Naive B cell (primary cell): Measurements from ENCODE around the gene MAT2A. TPM values are rescaled to one million over a fixed set of nuclear protein-coding genes. Genes with fewer than 3 reads are reported as not detected.

Experiments used
- ATAC-seq, 2 donors: fragments of 150-1000 bp; cut with Tn5 transposase; 2 replicates each; pipeline ENCODE4 v1.10.0; 2021; ENCODE audit warnings: low read depth in 2 of 2, mild to moderate bottlenecking in 2 of 2, moderate library complexity in 2 of 2
- DNase-seq: peaks from one replicate; pipeline ENCODE4 v3.0.0; 2022
- H3K27ac Mint-ChIP-seq, 6 donors: one replicate each; pipeline ENCODE4 v1.8.0; 2020 to 2022; ENCODE audit warnings: mild to moderate bottlenecking in 6 of 6, mixed read lengths in 6 of 6, moderate library complexity in 5 of 6, inconsistent platforms in 2 of 6
- H3K27me3 Mint-ChIP-seq, 3 donors: one replicate each; pipeline ENCODE4 v1.8.0; 2021 to 2022; ENCODE audit warnings: mixed read lengths in 3 of 3, mild to moderate bottlenecking in 1 of 3
- H3K36me3 Mint-ChIP-seq, 2 donors: one replicate each; pipeline ENCODE4 v1.8.0; 2020 to 2022; ENCODE audit warnings: mixed read lengths in 2 of 2, inconsistent platforms in 1 of 2, mild to moderate bottlenecking in 1 of 2
- H3K4me1 Mint-ChIP-seq, 3 donors: one replicate each; pipeline ENCODE4 v1.8.0; 2020 to 2022; ENCODE audit warnings: mixed read lengths in 3 of 3, inconsistent platforms in 1 of 3, mild to moderate bottlenecking in 1 of 3, moderate library complexity in 1 of 3
- H3K4me3 Mint-ChIP-seq, 8 donors: one replicate each; pipeline ENCODE4 v1.8.0; 2020 to 2022; ENCODE audit warnings: mild to moderate bottlenecking in 8 of 8, mixed read lengths in 8 of 8, moderate library complexity in 8 of 8, inconsistent platforms in 2 of 8
- H3K9me3 Mint-ChIP-seq, 7 donors: one replicate each; pipeline ENCODE4 v1.8.0; 2020 to 2022; ENCODE audit warnings: mixed read lengths in 7 of 7, mild to moderate bottlenecking in 5 of 7, inconsistent platforms in 2 of 7, moderate library complexity in 1 of 7
- polyA plus RNA-seq, 6 donors: library from polyadenylated mRNA; unstranded; fragments of 300-500 nt; fragmentation: Illumina TruSeq; gene quantifications; one replicate each; pipeline ENCODE4 v1.2.3, GENCODE V29; 2021; ENCODE audit warnings: low read depth in 6 of 6

The MAT2A gene
- polyA plus RNA-seq: 10 to 100 TPM; 78.7 to 99.4 (median 93.4) TPM

DNA sequence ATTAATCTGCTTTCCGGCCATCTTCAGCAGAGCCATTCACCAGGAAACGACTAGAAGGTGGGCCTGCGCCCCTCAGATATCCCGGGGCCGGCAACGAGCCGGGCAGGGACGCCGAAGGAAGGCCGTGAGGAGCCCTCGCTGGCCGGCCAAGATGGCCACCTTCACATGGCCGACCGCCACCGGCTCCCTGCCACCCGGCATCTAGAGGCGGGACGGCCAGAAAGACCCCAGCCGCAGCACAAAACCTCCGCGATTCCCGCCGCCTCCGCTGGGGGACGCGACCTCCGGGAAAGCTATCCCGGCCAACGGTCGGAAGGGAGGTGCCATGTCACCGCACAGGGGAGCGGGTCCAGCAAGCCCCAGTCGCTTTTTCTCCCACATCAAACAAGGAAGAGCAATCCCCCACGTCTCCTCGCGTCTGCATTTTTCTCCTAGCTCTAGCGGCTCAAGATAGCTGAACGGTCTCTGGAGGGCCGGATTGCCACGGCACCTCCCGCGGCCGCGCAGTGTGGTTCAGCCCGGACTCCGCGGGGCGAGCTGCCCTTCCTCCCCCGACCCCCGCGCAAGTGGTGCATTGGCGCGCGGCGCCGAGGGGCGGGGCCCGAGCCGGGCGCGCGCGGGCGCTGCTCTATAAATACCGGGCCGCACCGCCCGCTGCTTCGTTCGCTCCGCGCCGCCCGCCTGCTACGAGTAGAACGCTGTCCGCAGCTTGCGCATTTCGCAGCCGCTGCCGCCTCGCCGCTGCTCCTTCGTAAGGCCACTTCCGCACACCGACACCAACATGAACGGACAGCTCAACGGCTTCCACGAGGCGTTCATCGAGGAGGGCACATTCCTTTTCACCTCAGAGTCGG is at the start of gene MAT2A:
MAT2A (plus strand) TSS at position 662 of the 854 bp plus-strand sequence; CDS start at position 782, 120 bp downstream.
- Mint-ChIP-seq H3K27ac (peak within 1 kb of the TSS; percentile 91 to 98 (median 96)), H3K4me1 (peaks cover 26 to 36% (median 27%) of the 10 kb centered on the region in 3 donors), H3K9me3 (no peaks in the 10 kb centered on the region), H3K27me3 (no peaks in the 10 kb centered on the region), H3K36me3 (peaks cover 8 to 14% of the 10 kb centered on the region in 2 donors), H3K4me3 (peak within 1 kb of the TSS; percentile 87 to 98 (median 96))
- peak; percentile 91 for DNase-seq
- ATAC-seq: peak; percentile 76 to 77

- no peak overlapping the region for H3K4me3 Mint-ChIP-seq
- H3K36me3 Mint-ChIP-seq: peaks cover 0 to 8% of the 10 kb centered on the region in 2 donors
- DNase-seq: no peak
- H3K4me1 Mint-ChIP-seq: peaks cover 4 to 10% (median 5%) of the 10 kb centered on the region in 3 donors
- H3K27ac Mint-ChIP-seq: peak overlapping the region in 1 of 6 donors; percentile 40
- no peak for ATAC-seq
- H3K9me3 Mint-ChIP-seq: peaks cover 4 to 14% (median 8%) of the 10 kb centered on the region in 7 donors
- no peaks in the 10 kb centered on the region for H3K27me3 Mint-ChIP-seq
Measured at GRCh38 chr2:85490861-85491755, 47.9 kb upstream of the MAT2A start.

DNA sequence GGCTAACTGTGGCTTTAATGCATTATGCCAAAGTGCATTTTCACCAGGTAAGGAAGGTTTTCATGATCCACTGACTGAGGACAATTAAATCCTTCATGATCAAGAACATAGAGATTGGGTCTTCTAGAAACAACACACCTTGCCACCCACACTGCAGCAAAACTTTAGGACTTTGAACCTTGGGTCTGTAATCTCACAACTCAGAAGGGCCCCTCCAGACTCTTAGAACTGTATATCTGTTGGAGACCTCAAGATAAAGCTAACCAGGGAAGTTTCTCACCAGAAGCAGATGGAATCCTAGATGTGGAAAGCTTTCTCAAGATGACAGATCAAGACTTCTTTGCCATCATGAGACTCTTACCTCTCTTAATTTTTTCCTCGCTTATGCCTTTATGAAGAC is 42.5 kb upstream of the MAT2A start:
- ATAC-seq (no peak), DNase-seq (no peak)
- Mint-ChIP-seq H3K4me1 (peaks cover 16 to 24% (median 23%) of the 10 kb centered on the region in 3 donors), H3K9me3 (peaks cover 0 to 1% (median 0%) of the 10 kb centered on the region in 7 donors), H3K27ac (no peak overlapping the region), H3K36me3 (peaks cover 0 to under 1% of the 10 kb centered on the region in 2 donors), H3K27me3 (no peaks in the 10 kb centered on the region), H3K4me3 (no peak overlapping the region)

GRCh38 chr2:85497944-85498630 is 40.9 kb upstream of the MAT2A start:
- H3K27me3 Mint-ChIP-seq: no peaks in the 10 kb centered on the region
- no peak for ATAC-seq
- peaks cover 16 to 28% (median 27%) of the 10 kb centered on the region in 3 donors for H3K4me1 Mint-ChIP-seq
- no peaks in the 10 kb centered on the region for H3K36me3 Mint-ChIP-seq
- no peaks in the 10 kb centered on the region for H3K9me3 Mint-ChIP-seq
- H3K27ac Mint-ChIP-seq: no peak overlapping the region
- no peak for DNase-seq
- no peak overlapping the region for H3K4me3 Mint-ChIP-seq

- DNase-seq: no peak
- H3K27ac Mint-ChIP-seq: no peak overlapping the region
- no peak overlapping the region for H3K4me3 Mint-ChIP-seq
- H3K4me1 Mint-ChIP-seq: peaks cover 12 to 22% (median 17%) of the 10 kb centered on the region in 3 donors
- no peaks in the 10 kb centered on the region for H3K36me3 Mint-ChIP-seq
- H3K9me3 Mint-ChIP-seq: no peaks in the 10 kb centered on the region
- peaks cover 0 to 6% (median 0%) of the 10 kb centered on the region in 3 donors for H3K27me3 Mint-ChIP-seq
- ATAC-seq: no peak
Measured at GRCh38 chr2:85501248-85501647, 37.7 kb upstream of the MAT2A start.

DNA sequence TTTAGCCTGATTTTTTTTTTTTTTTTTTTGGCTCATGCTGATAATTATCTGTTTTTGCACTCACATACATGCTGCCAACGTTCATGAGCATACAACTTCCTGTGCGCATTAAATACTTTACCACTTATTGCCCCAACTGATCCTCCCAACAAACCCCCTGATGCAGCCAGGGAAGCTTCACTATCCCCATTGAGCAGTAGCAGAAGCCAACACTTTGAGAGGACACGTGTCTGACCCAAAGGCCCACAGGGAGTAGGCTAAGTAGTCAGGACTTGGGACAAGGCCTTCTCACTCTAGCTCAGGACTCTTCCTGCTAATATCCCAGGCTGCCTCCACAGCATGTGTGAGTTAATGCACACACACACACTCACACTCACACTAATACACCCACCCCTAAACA is 36.2 kb upstream of the MAT2A start:
- Mint-ChIP-seq H3K9me3 (no peaks in the 10 kb centered on the region), H3K4me3 (no peak overlapping the region), H3K36me3 (no peaks in the 10 kb centered on the region), H3K27ac (peak overlapping the region in 1 of 6 donors; percentile 76), H3K4me1 (peaks cover 12 to 22% (median 17%) of the 10 kb centered on the region in 3 donors), H3K27me3 (peaks cover 0 to 6% (median 0%) of the 10 kb centered on the region in 3 donors)
- no peak for DNase-seq
- ATAC-seq: no peak

DNA sequence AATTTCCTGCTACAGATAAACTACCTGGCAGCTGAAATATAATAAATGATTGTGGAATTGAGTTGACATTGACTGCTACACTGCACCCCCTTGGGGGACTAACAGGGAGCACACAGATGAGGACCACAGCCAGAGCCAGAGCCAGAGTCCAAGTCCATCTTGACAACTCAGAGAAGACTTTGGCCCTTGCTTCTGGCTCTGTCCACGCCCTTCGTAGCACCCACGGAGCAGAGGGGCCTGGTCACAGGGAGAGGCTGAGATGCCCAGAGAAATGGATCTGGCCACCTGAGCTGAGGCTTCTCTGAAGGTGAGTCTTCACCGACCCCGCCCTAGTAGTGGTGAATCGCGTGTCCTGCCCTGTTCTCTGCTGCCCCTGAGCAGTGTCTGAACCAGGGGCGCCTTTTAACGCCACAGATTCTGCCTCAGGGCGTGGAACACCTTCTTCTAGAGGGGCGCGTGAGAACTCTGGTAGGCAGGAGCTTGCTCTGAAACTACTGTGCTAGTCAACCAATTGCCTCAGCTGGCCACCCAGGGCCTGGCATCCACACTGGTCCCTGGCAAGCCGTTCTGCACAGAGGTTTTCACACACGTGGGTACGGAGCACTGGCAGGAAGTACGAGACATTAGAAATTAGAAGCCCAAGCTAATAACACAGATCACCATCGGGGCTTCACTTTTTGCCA is 35.7 kb upstream of the MAT2A start:
- Mint-ChIP-seq H3K4me3 (no peak overlapping the region), H3K27ac (peak overlapping the region in 1 of 6 donors; percentile 76), H3K36me3 (no peaks in the 10 kb centered on the region), H3K4me1 (peaks cover 12 to 22% (median 17%) of the 10 kb centered on the region in 3 donors), H3K27me3 (peaks cover 0 to 6% (median 0%) of the 10 kb centered on the region in 3 donors), H3K9me3 (no peaks in the 10 kb centered on the region)
- no peak for DNase-seq
- ATAC-seq: no peak

DNA sequence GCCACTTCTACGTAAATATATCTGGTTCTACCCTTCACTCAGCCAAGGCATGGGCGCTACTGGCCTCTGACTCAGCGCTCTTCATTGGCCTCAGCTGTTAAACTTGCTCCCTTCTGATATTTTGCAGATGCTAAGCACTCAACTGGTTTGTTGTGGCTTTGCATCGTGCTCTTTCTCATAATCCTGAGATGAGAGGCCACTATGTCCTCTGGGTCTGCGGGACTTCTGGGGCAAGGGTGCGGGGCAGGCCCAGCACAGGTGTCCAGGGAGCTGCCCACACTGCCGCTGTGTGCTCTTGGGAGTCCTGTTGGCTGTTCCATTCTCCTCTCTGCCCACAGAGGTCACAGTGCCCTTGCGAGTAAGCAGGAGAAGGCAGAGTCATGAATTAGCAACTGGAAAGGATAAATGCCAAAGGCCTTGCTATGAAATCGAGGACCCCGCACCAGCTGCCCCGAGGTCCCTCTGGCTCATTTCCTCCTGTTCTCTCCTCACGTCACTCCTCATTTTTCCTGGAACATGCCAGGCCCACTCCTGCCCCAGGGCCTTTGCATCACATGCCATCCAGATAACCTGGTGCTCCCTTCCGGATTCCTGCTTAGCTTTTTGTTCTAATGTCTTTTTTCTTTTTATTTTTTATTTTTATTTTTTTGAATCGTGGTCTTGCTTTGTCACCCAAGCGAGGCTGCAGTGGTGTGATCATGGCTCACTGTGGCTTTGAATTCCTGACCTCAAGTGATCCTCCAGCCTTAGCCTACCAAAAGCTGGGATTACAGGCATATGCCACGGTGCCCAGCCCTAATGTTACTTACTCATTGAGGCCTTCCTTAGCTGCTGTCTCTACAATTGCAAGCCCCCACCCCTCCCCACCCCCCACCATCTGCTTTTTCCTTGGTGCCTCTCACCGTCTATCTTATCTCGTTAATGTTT is 34.9 kb upstream of the MAT2A start:
- no peak for DNase-seq

GRCh38 chr2:85504778-85505261 is 34.1 kb upstream of the MAT2A start:
- Mint-ChIP-seq H3K27me3 (peaks cover 0 to 6% (median 0%) of the 10 kb centered on the region in 3 donors), H3K4me1 (peaks cover 12 to 21% (median 17%) of the 10 kb centered on the region in 3 donors), H3K36me3 (no peaks in the 10 kb centered on the region), H3K27ac (peak overlapping the region in 1 of 6 donors; percentile 89), H3K4me3 (no peak overlapping the region), H3K9me3 (no peaks in the 10 kb centered on the region)
- ATAC-seq (no peak), DNase-seq (no peak)

More for the DNA sequence above, 34.9 kb upstream of the MAT2A start:
- no peak for ATAC-seq
- peaks cover 12 to 22% (median 17%) of the 10 kb centered on the region in 3 donors for H3K4me1 Mint-ChIP-seq
- H3K36me3 Mint-ChIP-seq: no peaks in the 10 kb centered on the region
- H3K9me3 Mint-ChIP-seq: no peaks in the 10 kb centered on the region
- H3K4me3 Mint-ChIP-seq: no peak overlapping the region
- H3K27ac Mint-ChIP-seq: peak overlapping the region in 1 of 6 donors; percentile 89
- H3K27me3 Mint-ChIP-seq: peaks cover 0 to 6% (median 0%) of the 10 kb centered on the region in 3 donors

DNA sequence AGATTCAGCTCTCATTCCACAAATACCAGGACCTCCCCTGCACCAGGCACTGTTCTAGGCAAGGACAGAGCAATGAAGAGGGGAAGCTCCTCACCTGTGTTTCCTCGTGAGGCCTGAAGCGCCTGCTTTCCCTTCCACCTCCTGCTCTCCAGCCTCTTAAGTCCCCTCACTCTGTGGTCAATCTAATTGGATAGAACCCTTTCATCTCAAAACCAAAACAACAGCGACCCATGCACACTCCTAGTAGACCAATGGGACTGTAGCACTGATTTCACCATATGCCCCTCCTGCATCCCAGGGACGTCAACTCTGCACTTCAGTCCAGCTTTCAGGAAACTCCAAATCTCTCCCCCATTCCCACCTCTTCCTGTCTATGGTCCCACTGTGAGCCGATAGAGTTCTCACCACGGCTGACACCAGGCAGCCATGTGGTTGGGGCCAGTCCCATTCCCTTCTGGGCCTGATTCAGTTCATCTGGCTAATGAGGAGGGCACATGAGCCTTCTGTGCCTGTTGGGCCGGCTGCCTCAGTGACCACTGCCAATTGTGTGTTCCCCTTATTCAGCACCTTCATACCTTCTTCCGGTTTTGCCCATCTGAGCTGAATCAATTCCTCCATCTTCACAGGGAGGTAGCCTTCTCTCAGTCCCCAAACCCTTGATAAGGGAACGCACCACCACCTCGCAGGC is 33.3 kb upstream of the MAT2A start:
- Mint-ChIP-seq H3K4me3 (no peak overlapping the region), H3K4me1 (peaks cover 7 to 12% (median 9%) of the 10 kb centered on the region in 3 donors), H3K36me3 (no peaks in the 10 kb centered on the region), H3K9me3 (no peaks in the 10 kb centered on the region), H3K27me3 (peaks cover 0 to 6% (median 0%) of the 10 kb centered on the region in 3 donors), H3K27ac (no peak overlapping the region)
- ATAC-seq: no peak
- DNase-seq: no peak

- DNase-seq (no peak), ATAC-seq (no peak)
- Mint-ChIP-seq H3K4me1 (peaks cover 0 to 1% (median under 1%) of the 10 kb centered on the region in 3 donors), H3K9me3 (no peaks in the 10 kb centered on the region), H3K36me3 (no peaks in the 10 kb centered on the region), H3K4me3 (no peak overlapping the region), H3K27ac (no peak overlapping the region), H3K27me3 (peaks cover 0 to 6% (median 0%) of the 10 kb centered on the region in 3 donors)
Measured at GRCh38 chr2:85506768-85507181, 32.2 kb upstream of the MAT2A start.
